Measurements from ENCODE around the gene RUSC1.

The RUSC1 gene

DNA sequence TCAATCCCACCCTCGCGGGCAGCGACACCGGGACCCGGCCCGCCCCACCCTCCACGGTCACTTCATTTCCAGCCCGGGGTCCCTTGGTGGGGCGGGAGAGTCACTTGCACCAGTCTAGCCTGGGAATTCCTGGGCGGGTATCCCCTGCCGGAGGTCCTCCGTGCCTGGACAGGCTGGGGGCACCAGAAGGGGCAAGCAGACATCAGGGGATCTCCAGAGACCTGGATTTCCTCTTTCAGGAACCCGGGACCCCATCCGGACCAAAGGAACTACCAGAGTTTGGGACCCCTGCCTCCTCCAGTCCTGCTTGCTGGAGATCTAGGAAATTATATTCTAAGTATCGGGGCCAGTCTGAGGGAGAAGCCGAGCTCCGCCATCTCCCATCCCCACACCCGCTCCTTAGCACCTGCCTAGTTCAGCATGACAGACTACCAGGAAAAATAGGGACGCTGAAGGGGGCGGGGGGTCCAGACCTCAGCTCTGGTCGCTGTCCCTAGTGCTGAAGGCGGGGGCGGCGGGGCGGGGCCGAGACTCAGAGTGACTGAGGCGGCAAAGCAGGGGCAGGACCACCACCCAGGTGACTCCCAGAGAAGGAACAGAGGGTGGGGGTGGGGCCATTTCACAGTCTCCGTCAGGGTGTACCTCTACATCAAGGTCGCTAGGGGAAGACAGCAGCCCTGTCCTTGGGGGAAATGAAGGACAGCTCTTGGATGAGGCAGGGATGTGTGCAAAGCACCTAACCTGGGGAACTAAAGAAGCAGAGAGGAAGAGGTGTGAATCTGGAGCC is 42.6 kb upstream of the RUSC1 start:
- peak overlapping the region; percentile 34 to 85 (median 78) for H3K4me3 ChIP-seq (ENCODE audit: control insufficient read depth in 1 of 7, extremely low read depth in 1 of 7, insufficient read depth in 4 of 7, low read depth in 2 of 7, low read length in 6 of 7)
- no peaks in the 10 kb centered on the region for H3K36me3 ChIP-seq (ENCODE audit: control insufficient read depth in 4 of 4, insufficient read depth in 4 of 4, low read length in 3 of 4)
- POLR2A ChIA-PET: interaction anchor here (1.4 kb wide), 1 partner anchor 27 kb away, joined by 5 read pairs; no protein-coding TSS in a partner anchor
- CTCF ChIA-PET: interaction anchor here (0.9 to 4.2 kb wide), 7 partner anchors 14 to 44 kb away, joined by 3 to 21 read pairs (median 7); partner anchors contain the start of genes FDPS and RUSC1
- peaks cover 7 to 26% (median 23%) of the 10 kb centered on the region in 4 experiments for H3K4me1 ChIP-seq (ENCODE audit: control extremely low read depth in 1 of 4, control insufficient read depth in 4 of 4, insufficient read depth in 4 of 4, low read length in 3 of 4)
- H3K9me3 ChIP-seq (ENCODE audit: control extremely low read depth in 1 of 5, control insufficient read depth in 4 of 5, insufficient read depth in 2 of 5, low read depth in 1 of 5, low read length in 4 of 5): no peaks in the 10 kb centered on the region
- H3K27me3 ChIP-seq (replicated peaks in 2 of 5; ENCODE audit: control insufficient read depth in 4 of 5, insufficient read depth in 5 of 5, low read length in 4 of 5): no peaks in the 10 kb centered on the region
- H3K27ac ChIP-seq (ENCODE audit: insufficient read depth in 1 of 2, low read depth in 1 of 2, low read length in 2 of 2, poor library complexity in 1 of 2, severe bottlenecking in 2 of 2): no peak overlapping the region
- peak; percentile 66 to 87 (median 84) for DNase-seq
- under 1% methylated on average over 22 of the region's 29 CpGs for WGBS (ENCODE audit: insufficient coverage)

GRCh38 chr1:155278689-155279160 is 42.0 kb upstream of the RUSC1 start:
- H3K27me3 ChIP-seq (replicated peaks in 2 of 5; ENCODE audit: control insufficient read depth in 4 of 5, insufficient read depth in 5 of 5, low read length in 4 of 5): no peaks in the 10 kb centered on the region
- no peak for DNase-seq
- H3K9me3 ChIP-seq (ENCODE audit: control extremely low read depth in 1 of 5, control insufficient read depth in 4 of 5, insufficient read depth in 2 of 5, low read depth in 1 of 5, low read length in 4 of 5): no peaks in the 10 kb centered on the region
- peak overlapping the region in 3 of 7 experiments; percentile 78 to 85 (median 79) for H3K4me3 ChIP-seq (ENCODE audit: control insufficient read depth in 1 of 7, extremely low read depth in 1 of 7, insufficient read depth in 4 of 7, low read depth in 2 of 7, low read length in 6 of 7)
- H3K27ac ChIP-seq (ENCODE audit: insufficient read depth in 1 of 2, low read depth in 1 of 2, low read length in 2 of 2, poor library complexity in 1 of 2, severe bottlenecking in 2 of 2): no peak overlapping the region
- POLR2A ChIA-PET: interaction anchor here (1.4 kb wide), 1 partner anchor 27 kb away, joined by 5 read pairs; no protein-coding TSS in a partner anchor
- no peaks in the 10 kb centered on the region for H3K36me3 ChIP-seq (ENCODE audit: control insufficient read depth in 4 of 4, insufficient read depth in 4 of 4, low read length in 3 of 4)
- H3K4me1 ChIP-seq (ENCODE audit: control extremely low read depth in 1 of 4, control insufficient read depth in 4 of 4, insufficient read depth in 4 of 4, low read length in 3 of 4): peaks cover 7 to 23% (median 20%) of the 10 kb centered on the region in 4 experiments
- CTCF ChIA-PET: interaction anchor here (0.9 to 4.2 kb wide), 7 partner anchors 13 to 44 kb away, joined by 3 to 21 read pairs (median 7); partner anchors contain the start of genes FDPS and RUSC1
- 78% methylated on average over 6 of the region's 10 CpGs for WGBS (ENCODE audit: insufficient coverage)

DNA sequence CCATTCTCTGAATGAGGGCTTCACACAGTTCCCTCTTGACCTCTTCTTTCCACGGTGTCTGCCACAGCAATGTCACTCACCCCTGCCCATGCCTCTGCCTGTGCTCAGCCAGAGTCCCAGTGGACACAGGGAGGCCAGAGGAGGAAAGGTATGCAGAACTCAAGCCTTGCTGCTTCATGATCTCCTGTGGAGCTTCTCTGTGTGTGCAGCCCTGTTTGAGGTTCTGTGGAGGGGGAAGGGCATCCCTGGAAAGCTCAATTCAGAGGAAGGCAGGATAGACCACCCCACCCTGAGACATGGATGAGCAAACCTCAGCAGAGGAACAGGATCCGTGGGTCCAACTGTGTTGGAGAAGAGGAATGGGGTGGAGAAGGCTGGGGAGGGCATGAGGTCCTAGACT is 41.4 kb upstream of the RUSC1 start:
- no peak for DNase-seq
- POLR2A ChIA-PET: interaction anchor here (0.9 kb wide), 1 partner anchor 45 kb away, joined by 4 read pairs; no protein-coding TSS in a partner anchor
- peaks cover 5 to 20% (median 18%) of the 10 kb centered on the region in 4 experiments for H3K4me1 ChIP-seq (ENCODE audit: control extremely low read depth in 1 of 4, control insufficient read depth in 4 of 4, insufficient read depth in 4 of 4, low read length in 3 of 4)
- peaks cover 0 to 2% (median 0%) of the 10 kb centered on the region in 4 experiments for H3K36me3 ChIP-seq (ENCODE audit: control insufficient read depth in 4 of 4, insufficient read depth in 4 of 4, low read length in 3 of 4)
- no peaks in the 10 kb centered on the region for H3K27me3 ChIP-seq (replicated peaks in 2 of 5; ENCODE audit: control insufficient read depth in 4 of 5, insufficient read depth in 5 of 5, low read length in 4 of 5)
- 92% methylated on average over 2 of the region's 2 CpGs for WGBS (ENCODE audit: insufficient coverage)
- no peak overlapping the region for H3K4me3 ChIP-seq (ENCODE audit: control insufficient read depth in 1 of 7, extremely low read depth in 1 of 7, insufficient read depth in 4 of 7, low read depth in 2 of 7, low read length in 6 of 7)
- no peak overlapping the region for H3K27ac ChIP-seq (ENCODE audit: insufficient read depth in 1 of 2, low read depth in 1 of 2, low read length in 2 of 2, poor library complexity in 1 of 2, severe bottlenecking in 2 of 2)
- CTCF ChIA-PET: interaction anchor here (1.1 to 4.2 kb wide), 5 partner anchors 26 to 43 kb away, joined by 3 to 21 read pairs (median 15); partner anchors contain the start of genes FDPS and RUSC1
- H3K9me3 ChIP-seq (ENCODE audit: control extremely low read depth in 1 of 5, control insufficient read depth in 4 of 5, insufficient read depth in 2 of 5, low read depth in 1 of 5, low read length in 4 of 5): no peaks in the 10 kb centered on the region

GRCh38 chr1:155282488-155283091 is 38.1 kb upstream of the RUSC1 start:
- WGBS (ENCODE audit: insufficient coverage): 96% methylated on average over 17 of the region's 29 CpGs
- POLR2A ChIA-PET: no interaction called here

DNA sequence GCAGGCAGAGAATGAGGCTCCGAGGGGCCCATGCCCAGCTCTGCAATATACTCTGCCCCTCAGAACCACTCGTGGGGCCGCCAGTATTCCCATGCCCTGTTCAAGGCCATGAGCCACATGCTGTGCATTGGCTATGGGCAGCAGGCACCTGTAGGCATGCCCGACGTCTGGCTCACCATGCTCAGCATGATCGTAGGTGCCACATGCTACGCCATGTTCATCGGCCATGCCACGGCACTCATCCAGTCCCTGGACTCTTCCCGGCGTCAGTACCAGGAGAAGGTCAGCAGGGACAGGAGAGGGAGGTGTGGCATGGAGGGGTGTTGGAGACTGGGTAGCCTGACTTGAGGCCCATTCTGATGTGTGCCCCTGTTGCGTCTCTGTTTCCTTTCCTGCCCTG is 36.2 kb upstream of the RUSC1 start:
- over 99% methylated on average over 10 of the region's 12 CpGs for WGBS (ENCODE audit: insufficient coverage)
- POLR2A ChIA-PET: no interaction called here
- H3K4me3 ChIP-seq (ENCODE audit: control insufficient read depth in 1 of 7, extremely low read depth in 1 of 7, insufficient read depth in 4 of 7, low read depth in 2 of 7, low read length in 6 of 7): no peak overlapping the region
- no peak for DNase-seq
- CTCF ChIA-PET: interaction anchor here (1.4 to 1.6 kb wide), 2 partner anchors 16 to 34 kb away, joined by 3 to 5 read pairs; no protein-coding TSS in a partner anchor
- peaks cover 0 to 5% (median 1%) of the 10 kb centered on the region in 4 experiments for H3K36me3 ChIP-seq (ENCODE audit: control insufficient read depth in 4 of 4, insufficient read depth in 4 of 4, low read length in 3 of 4)
- H3K27me3 ChIP-seq (replicated peaks in 2 of 5; ENCODE audit: control insufficient read depth in 4 of 5, insufficient read depth in 5 of 5, low read length in 4 of 5): no peaks in the 10 kb centered on the region
- no peaks in the 10 kb centered on the region for H3K9me3 ChIP-seq (ENCODE audit: control extremely low read depth in 1 of 5, control insufficient read depth in 4 of 5, insufficient read depth in 2 of 5, low read depth in 1 of 5, low read length in 4 of 5)
- no peak overlapping the region for H3K27ac ChIP-seq (ENCODE audit: insufficient read depth in 1 of 2, low read depth in 1 of 2, low read length in 2 of 2, poor library complexity in 1 of 2, severe bottlenecking in 2 of 2)
- no peaks in the 10 kb centered on the region for H3K4me1 ChIP-seq (ENCODE audit: control extremely low read depth in 1 of 4, control insufficient read depth in 4 of 4, insufficient read depth in 4 of 4, low read length in 3 of 4)

More at GRCh38 chr1:155282488-155283091, 38.1 kb upstream of the RUSC1 start:
- H3K9me3 ChIP-seq (ENCODE audit: control extremely low read depth in 1 of 5, control insufficient read depth in 4 of 5, insufficient read depth in 2 of 5, low read depth in 1 of 5, low read length in 4 of 5): no peaks in the 10 kb centered on the region
- H3K36me3 ChIP-seq (ENCODE audit: control insufficient read depth in 4 of 4, insufficient read depth in 4 of 4, low read length in 3 of 4): peaks cover 0 to 5% (median 1%) of the 10 kb centered on the region in 4 experiments
- no peak for DNase-seq
- CTCF ChIA-PET: interaction anchor here (1.0 to 1.4 kb wide), 2 partner anchors 11 to 24 kb away, joined by 3 read pairs; no protein-coding TSS in a partner anchor
- H3K4me3 ChIP-seq (ENCODE audit: control insufficient read depth in 1 of 7, extremely low read depth in 1 of 7, insufficient read depth in 4 of 7, low read depth in 2 of 7, low read length in 6 of 7): no peak overlapping the region
- peaks cover 0 to 11% (median 10%) of the 10 kb centered on the region in 4 experiments for H3K4me1 ChIP-seq (ENCODE audit: control extremely low read depth in 1 of 4, control insufficient read depth in 4 of 4, insufficient read depth in 4 of 4, low read length in 3 of 4)
- H3K27ac ChIP-seq (ENCODE audit: insufficient read depth in 1 of 2, low read depth in 1 of 2, low read length in 2 of 2, poor library complexity in 1 of 2, severe bottlenecking in 2 of 2): no peak overlapping the region
- H3K27me3 ChIP-seq (replicated peaks in 2 of 5; ENCODE audit: control insufficient read depth in 4 of 5, insufficient read depth in 5 of 5, low read length in 4 of 5): no peaks in the 10 kb centered on the region

DNA sequence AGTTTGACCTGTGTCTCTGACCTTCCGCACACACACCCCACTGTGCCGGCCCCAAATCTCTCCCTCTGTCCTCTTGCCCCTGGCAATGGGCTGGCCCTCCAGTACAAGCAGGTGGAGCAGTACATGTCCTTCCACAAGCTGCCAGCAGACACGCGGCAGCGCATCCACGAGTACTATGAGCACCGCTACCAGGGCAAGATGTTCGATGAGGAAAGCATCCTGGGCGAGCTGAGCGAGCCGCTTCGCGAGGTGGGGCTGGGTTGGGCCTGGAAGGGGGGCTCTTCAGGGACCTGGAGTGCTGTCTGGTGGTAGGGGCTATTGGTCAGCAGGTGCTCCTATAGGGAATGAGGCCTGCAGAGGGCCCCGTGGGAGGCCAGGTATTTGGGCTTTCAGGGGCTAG is 35.6 kb upstream of the RUSC1 start:
- ChIA-PET CTCF (interaction anchor here (1.1 to 2.5 kb wide), 3 partner anchors 9 to 34 kb away, joined by 4 to 7 read pairs (median 5); no protein-coding TSS in a partner anchor), POLR2A (no interaction called here)
- DNase-seq: no peak
- no peak overlapping the region for H3K27ac ChIP-seq (ENCODE audit: insufficient read depth in 1 of 2, low read depth in 1 of 2, low read length in 2 of 2, poor library complexity in 1 of 2, severe bottlenecking in 2 of 2)
- no peaks in the 10 kb centered on the region for H3K9me3 ChIP-seq (ENCODE audit: control extremely low read depth in 1 of 5, control insufficient read depth in 4 of 5, insufficient read depth in 2 of 5, low read depth in 1 of 5, low read length in 4 of 5)
- peaks cover 0 to 5% (median 1%) of the 10 kb centered on the region in 4 experiments for H3K36me3 ChIP-seq (ENCODE audit: control insufficient read depth in 4 of 4, insufficient read depth in 4 of 4, low read length in 3 of 4)
- H3K4me1 ChIP-seq (ENCODE audit: control extremely low read depth in 1 of 4, control insufficient read depth in 4 of 4, insufficient read depth in 4 of 4, low read length in 3 of 4): no peaks in the 10 kb centered on the region
- H3K27me3 ChIP-seq (replicated peaks in 2 of 5; ENCODE audit: control insufficient read depth in 4 of 5, insufficient read depth in 5 of 5, low read length in 4 of 5): no peaks in the 10 kb centered on the region
- no peak overlapping the region for H3K4me3 ChIP-seq (ENCODE audit: control insufficient read depth in 1 of 7, extremely low read depth in 1 of 7, insufficient read depth in 4 of 7, low read depth in 2 of 7, low read length in 6 of 7)
- WGBS (ENCODE audit: insufficient coverage): 94% methylated on average over 13 of the region's 14 CpGs
